Esophagus muscularis mucosa (tissue), 4 donors: ENCODE measurements around the gene SULF2.
A peak's percentile ranks its signal among the peaks of the same experiment; 100 is the strongest.

Experiments
- CTCF ChIP-seq, 3 experiments: fragments of 200-600 bp in 2 of 3; fragments of 450-650 bp in 1 of 3; sonication (generic) in 2 of 3; IDR thresholded peaks; one replicate each; pipeline ENCODE4 v1.5.1; 2017 to 2019; ENCODE audit warnings: antibody characterized with exemption in 3 of 3, mild to moderate bottlenecking in 2 of 3, moderate library complexity in 1 of 3
- EP300 ChIP-seq: sonication (generic); formaldehyde crosslinking; IDR thresholded peaks from one replicate; pipeline ENCODE4 v1.6.1; 2017; ENCODE audit warnings: antibody characterized with exemption
- POLR2A ChIP-seq: fragments of 450-650 bp; IDR thresholded peaks from one replicate; pipeline ENCODE4 v1.6.1; 2017; ENCODE audit warnings: antibody characterized with exemption, moderate library complexity, mild to moderate bottlenecking, low read depth
- POLR2AphosphoS5 ChIP-seq, 2 donors: sonication (generic); formaldehyde crosslinking; IDR thresholded peaks; one replicate each; pipeline ENCODE4 v1.6.1; 2017; ENCODE audit warnings: antibody characterized with exemption in 2 of 2

DNA sequence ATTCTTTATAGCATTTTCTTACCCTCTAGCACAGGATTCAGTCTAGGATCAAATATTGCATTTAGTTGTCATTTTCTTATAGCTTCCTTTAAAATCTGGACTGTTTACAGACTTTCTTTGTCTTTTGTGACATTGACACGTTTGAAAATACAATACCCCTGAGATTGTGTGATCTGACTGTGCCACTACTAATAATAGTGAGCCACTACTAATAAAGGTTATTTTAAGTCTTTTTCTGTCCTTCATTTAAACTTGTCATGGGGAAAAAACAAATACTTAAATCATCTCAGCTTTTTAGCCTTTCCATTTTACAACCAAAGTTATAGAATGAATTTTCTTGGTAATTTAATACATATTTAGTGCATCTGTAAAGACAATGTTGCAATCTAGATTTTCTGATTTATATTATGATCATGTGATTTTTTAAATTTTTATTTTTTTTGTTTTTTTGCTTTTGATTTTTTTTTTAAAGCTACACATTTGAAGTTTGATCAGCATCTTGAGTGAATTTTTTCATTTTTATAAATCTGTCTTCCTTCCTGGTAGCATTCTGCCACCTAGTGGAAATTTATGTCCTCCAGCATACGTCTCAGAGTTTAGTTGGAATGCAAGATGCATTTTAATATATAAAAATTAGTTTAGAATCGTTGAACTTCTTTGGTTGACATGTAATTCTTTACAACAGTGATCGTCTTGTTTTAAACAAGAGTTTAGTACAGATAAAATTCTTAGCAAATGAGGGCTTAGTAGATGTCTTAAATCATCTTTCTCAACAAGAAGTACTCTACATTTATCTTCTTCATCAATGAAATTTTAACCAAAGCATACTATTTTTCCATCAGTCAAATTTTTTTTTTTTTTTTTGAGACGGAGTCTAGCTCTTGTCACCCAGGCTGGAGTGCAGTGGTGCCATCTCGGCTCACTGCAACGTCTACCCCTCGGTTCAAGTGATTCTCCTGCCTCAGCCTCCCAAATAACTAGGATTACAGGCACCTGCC lies 164.2 kb downstream of the SULF2 start:
- TF ChIP-seq EP300: no peak
- TF ChIP-seq CTCF (IDR thresholded peaks at IDR 0.05): peak; percentile 79 to 88 (median 86)
- no peak for TF ChIP-seq POLR2AphosphoS5 (IDR thresholded peaks at IDR 0.05)
- TF ChIP-seq POLR2A: no peak
